ENCODE measurements around the gene GTF2E1. TPM values are rescaled to one million over a fixed set of nuclear protein-coding genes. Genes with fewer than 3 reads are reported as not detected.

The GTF2E1 gene
- total and polyA plus RNA-seq, 3 donors from 2014 or later = 23.6 to 32.2 (median 26.0) TPM

GRCh38 chr3:120795017-120795648 lies 52.6 kb downstream of the GTF2E1 start:
- no peaks in the 10 kb centered on the region for H3K36me3 ChIP-seq (ENCODE audit: low read depth, missing control alignments)
- H3K4me3 ChIP-seq = no peak overlapping the region
- no peak overlapping the region for H3K27ac ChIP-seq
- H3K9me3 ChIP-seq = no peaks in the 10 kb centered on the region
- H3K4me1 ChIP-seq = no peaks in the 10 kb centered on the region
- WGBS, 2 donors = 54 to 65% methylated on average over 5 of the region's 5 CpGs
- no peaks in the 10 kb centered on the region for H3K27me3 ChIP-seq
- TF ChIP-seq POLR2A (IDR thresholded peaks at IDR 0.05) (no peak), CTCF (IDR thresholded peaks at IDR 0.05) (peak; percentile 82 to 87 (median 84))
- DNase-seq = peak; percentile 92
- intact Hi-C loops (cut with DNase I; ENCODE audit: low total_unique reads) = loop anchor here (10.0 kb wide), 1 partner anchor 550 kb away; no protein-coding TSS in a partner anchor

DNA sequence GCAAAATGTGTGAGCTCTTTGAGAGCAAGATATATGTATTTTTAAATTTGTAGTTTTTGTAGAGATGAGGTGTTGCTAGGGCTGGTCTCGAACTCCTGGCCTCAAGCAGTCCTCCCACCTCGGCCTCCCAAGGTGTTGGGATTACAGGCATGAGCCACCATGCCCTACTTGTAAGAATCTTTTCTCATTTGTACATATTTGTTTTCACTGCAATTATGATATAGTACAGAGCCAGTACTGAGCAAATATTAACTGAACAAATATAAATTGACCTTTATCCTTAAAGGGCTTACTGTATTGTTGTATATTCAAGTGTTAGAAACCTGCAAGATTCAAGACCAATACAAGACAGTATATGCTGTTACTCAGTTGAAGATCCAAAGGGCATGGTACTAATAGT lies 53.4 kb downstream of the GTF2E1 start:
- TF ChIP-seq POLR2A (IDR thresholded peaks at IDR 0.05) (no peak), CTCF (IDR thresholded peaks at IDR 0.05) (no peak)
- 81 to 82% methylated on average over 2 of the region's 2 CpGs for WGBS, 2 donors
- intact Hi-C loops (cut with DNase I; ENCODE audit: low total_unique reads) = loop anchor here (10.0 kb wide), 1 partner anchor 551 kb away; no protein-coding TSS in a partner anchor

DNA sequence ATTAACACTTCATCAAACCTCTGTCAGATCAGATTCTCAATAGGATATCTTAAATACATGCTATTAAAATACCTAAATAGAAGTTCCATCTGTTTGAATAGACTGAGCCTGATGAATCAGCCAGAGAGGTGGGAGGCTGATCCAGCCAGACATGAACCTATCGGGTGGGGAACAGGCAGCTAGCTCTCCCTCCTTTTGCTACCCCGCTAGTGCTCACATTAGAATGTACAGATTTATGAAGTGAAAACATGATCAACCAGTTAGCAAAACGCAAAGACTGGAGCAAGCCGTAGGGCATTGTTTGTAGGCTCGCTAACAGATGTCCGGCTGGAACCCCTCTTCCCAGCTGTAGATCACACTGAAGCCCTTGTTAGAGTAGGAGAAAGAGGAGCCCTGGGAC lies 54.4 kb downstream of the GTF2E1 start:
- Histone ChIP-seq H3K27me3 (no peaks in the 10 kb centered on the region), H3K27ac (no peak overlapping the region), H3K36me3 (ENCODE audit: low read depth, missing control alignments) (no peaks in the 10 kb centered on the region), H3K4me3 (no peak overlapping the region), H3K4me1 (no peaks in the 10 kb centered on the region), H3K9me3 (no peaks in the 10 kb centered on the region)
- WGBS, 2 donors = 73 to 77% methylated on average over 6 of the region's 6 CpGs
- no peak for TF ChIP-seq POLR2A (IDR thresholded peaks at IDR 0.05)
- no peak for TF ChIP-seq CTCF (IDR thresholded peaks at IDR 0.05)
- DNase-seq = no peak
- intact Hi-C loops (cut with DNase I; ENCODE audit: low total_unique reads) = loop anchor here (10.0 kb wide), 1 partner anchor 552 kb away; no protein-coding TSS in a partner anchor

More for the DNA sequence above, 53.4 kb downstream of the GTF2E1 start:
- Histone ChIP-seq H3K36me3 (ENCODE audit: low read depth, missing control alignments) (no peaks in the 10 kb centered on the region), H3K27me3 (no peaks in the 10 kb centered on the region), H3K4me3 (no peak overlapping the region), H3K4me1 (no peaks in the 10 kb centered on the region), H3K9me3 (no peaks in the 10 kb centered on the region), H3K27ac (no peak overlapping the region)
- no peak for DNase-seq

DNA sequence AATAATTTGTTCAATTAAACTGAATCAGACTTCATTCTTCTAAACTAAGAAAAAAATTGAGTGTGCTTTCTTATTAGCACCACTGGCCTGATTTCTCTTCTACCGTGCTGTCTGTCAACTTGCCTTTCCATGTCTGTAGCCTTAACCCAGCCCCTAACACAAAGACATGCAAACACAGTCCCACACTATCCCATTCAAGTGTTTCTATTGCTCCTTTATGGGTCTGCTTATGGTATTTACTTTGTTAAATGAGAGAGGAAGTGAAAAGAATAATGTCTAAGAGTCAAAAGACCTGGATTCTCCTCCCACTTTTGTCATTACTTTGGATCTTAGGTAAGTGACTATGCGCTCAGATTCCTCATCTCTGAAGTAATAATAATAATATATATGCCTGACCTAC lies 55.3 kb downstream of the GTF2E1 start:
- no peak for TF ChIP-seq POLR2A (IDR thresholded peaks at IDR 0.05)
- no peak for TF ChIP-seq CTCF (IDR thresholded peaks at IDR 0.05)
- H3K4me3 ChIP-seq = no peak overlapping the region
- WGBS, 2 donors = 83 to 91% methylated on average over 2 of the region's 2 CpGs
- no peak overlapping the region for H3K27ac ChIP-seq
- H3K9me3 ChIP-seq = no peaks in the 10 kb centered on the region
- H3K36me3 ChIP-seq (ENCODE audit: low read depth, missing control alignments) = no peaks in the 10 kb centered on the region
- no peaks in the 10 kb centered on the region for H3K27me3 ChIP-seq
- intact Hi-C loops (cut with DNase I; ENCODE audit: low total_unique reads) = loop anchor here (10.0 kb wide), 1 partner anchor 553 kb away; no protein-coding TSS in a partner anchor
- DNase-seq = no peak
- H3K4me1 ChIP-seq = no peaks in the 10 kb centered on the region

- H3K4me1 ChIP-seq = no peaks in the 10 kb centered on the region
- H3K9me3 ChIP-seq = no peaks in the 10 kb centered on the region
- intact Hi-C loops (cut with DNase I; ENCODE audit: low total_unique reads) = loop anchor here (10.0 kb wide), 1 partner anchor 554 kb away; no protein-coding TSS in a partner anchor
- no peak for DNase-seq
- H3K4me3 ChIP-seq = no peak overlapping the region
- TF ChIP-seq CTCF (IDR thresholded peaks at IDR 0.05) = no peak
- TF ChIP-seq POLR2A (IDR thresholded peaks at IDR 0.05) = no peak
- no peaks in the 10 kb centered on the region for H3K36me3 ChIP-seq (ENCODE audit: low read depth, missing control alignments)
- H3K27me3 ChIP-seq = no peaks in the 10 kb centered on the region
- 73 to 90% methylated on average over 1 of the region's 1 CpG for WGBS, 2 donors
- H3K27ac ChIP-seq = no peak overlapping the region
Measured at GRCh38 chr3:120798346-120798745, 55.8 kb downstream of the GTF2E1 start.
